HEK293 (cell line): Measurements from ENCODE around the gene IL11.

Experiments
- CTCF ChIA-PET: fragments of 350-600 bp; formaldehyde crosslinking; extraction: SDS; loops from one replicate; lab custom pipeline; 2021; ENCODE audit warnings: antibody characterized with exemption; lab: Yijun Ruan, JAX
- POLR2A ChIA-PET: fragments of 300-600 bp; formaldehyde crosslinking; extraction: SDS; loops from one replicate; lab custom pipeline; 2020; ENCODE audit warnings: antibody characterized with exemption, inconsistent platforms; lab: Yijun Ruan, JAX
- H3K27ac ChIP-seq: fragments of 200-500 bp; sonication (Bioruptor generic); 2 replicates; pipeline ENCODE4 v1.5.1; 2014; ENCODE audit warnings: low read depth, low read length, control low read depth, inconsistent platforms; ENCODE audit errors: extremely low read depth
- H3K36me3 ChIP-seq, 2 experiments: fragments of 200-500 bp in 1 of 2; sonication (Bioruptor generic) in 1 of 2; 1 replicate in 1 of 2; 2 replicates in 1 of 2; pipeline ENCODE4 v1.5.1; 2014 to 2017; ENCODE audit warnings: inconsistent platforms in 2 of 2, low read length in 2 of 2; ENCODE audit not compliant: control insufficient read depth in 2 of 2, insufficient read depth in 1 of 2
- H3K4me1 ChIP-seq: fragments of 200-500 bp; sonication (Bioruptor generic); 2 replicates; pipeline ENCODE4 v1.5.1; 2014; ENCODE audit warnings: mild to moderate bottlenecking, low read length, inconsistent platforms; ENCODE audit not compliant: control insufficient read depth, insufficient read depth
- H3K4me3 ChIP-seq: 2 replicates; pipeline ENCODE4 v1.5.1; 2011; ENCODE audit warnings: low read depth, mild to moderate bottlenecking, control low read depth, low read length, moderate library complexity
- H3K9me3 ChIP-seq: fragments of 200-500 bp; sonication (Bioruptor generic); 2 replicates; pipeline ENCODE4 v1.5.1; 2014; ENCODE audit warnings: low read depth, low read length, inconsistent platforms; ENCODE audit not compliant: control insufficient read depth, insufficient read depth
- FEZF1 ChIP-seq: fragments of 450-650 bp; formaldehyde crosslinking; IDR thresholded peaks from 2 replicates; pipeline ENCODE4 v1.5.1; 2016; ENCODE audit warnings: missing biosample characterization, missing genetic modification characterization
- MEIS1 ChIP-seq: sonication (generic); formaldehyde crosslinking; IDR thresholded peaks from 2 replicates; pipeline ENCODE4 v1.8.1; 2022; ENCODE audit warnings: missing genetic modification reagents, mild to moderate bottlenecking, borderline replicate concordance
- ZBTB10 ChIP-seq: fragments of 450-650 bp; formaldehyde crosslinking; IDR thresholded peaks from 2 replicates; pipeline ENCODE4 v1.5.1; 2016; ENCODE audit warnings: missing biosample characterization, missing genetic modification characterization
- ZBTB17 ChIP-seq: fragments of 450-650 bp; formaldehyde crosslinking; IDR thresholded peaks from 2 replicates; pipeline ENCODE4 v1.5.1; 2016; ENCODE audit warnings: missing biosample characterization, missing genetic modification characterization
- ZFHX2 ChIP-seq: fragments of 450-650 bp; formaldehyde crosslinking; conservative IDR thresholded peaks from 2 replicates; pipeline ENCODE4 v1.5.1; 2016; ENCODE audit warnings: missing biosample characterization, missing genetic modification characterization
- ZIC2 ChIP-seq: fragments of 450-650 bp; formaldehyde crosslinking; IDR thresholded peaks from 2 replicates; pipeline ENCODE4 v1.5.1; 2016; ENCODE audit warnings: missing biosample characterization, missing genetic modification characterization
- ZNF473 ChIP-seq: fragments of 450-650 bp; formaldehyde crosslinking; IDR thresholded peaks from 2 replicates; pipeline ENCODE4 v1.5.1; 2017; ENCODE audit warnings: missing biosample characterization, missing genetic modification characterization
- ZNF521 ChIP-seq: fragments of 450-650 bp; formaldehyde crosslinking; IDR thresholded peaks from 2 replicates; pipeline ENCODE4 v1.5.1; 2017; ENCODE audit warnings: missing biosample characterization, mild to moderate bottlenecking, missing genetic modification characterization
- ZNF558 ChIP-seq: fragments of 450-650 bp; formaldehyde crosslinking; IDR thresholded peaks from 2 replicates; pipeline ENCODE4 v1.5.1; 2016; ENCODE audit warnings: missing biosample characterization, missing genetic modification characterization
- ZNF600 ChIP-seq: fragments of 450-650 bp; formaldehyde crosslinking; IDR thresholded peaks from 2 replicates; pipeline ENCODE4 v1.5.1; 2016; ENCODE audit warnings: missing biosample characterization, missing genetic modification characterization
- TF ChIP-seq, protein P1 (sequence below): fragments of 450-650 bp; formaldehyde crosslinking; IDR thresholded peaks from 2 replicates; pipeline ENCODE4 v1.5.1; 2016; ENCODE audit warnings: missing biosample characterization, missing genetic modification characterization
- TF ChIP-seq, protein P2 (sequence below): fragments of 450-650 bp; formaldehyde crosslinking; IDR thresholded peaks from 2 replicates; pipeline ENCODE4 v1.5.1; 2016; ENCODE audit warnings: missing biosample characterization, missing genetic modification characterization

Gene IL11

DNA sequence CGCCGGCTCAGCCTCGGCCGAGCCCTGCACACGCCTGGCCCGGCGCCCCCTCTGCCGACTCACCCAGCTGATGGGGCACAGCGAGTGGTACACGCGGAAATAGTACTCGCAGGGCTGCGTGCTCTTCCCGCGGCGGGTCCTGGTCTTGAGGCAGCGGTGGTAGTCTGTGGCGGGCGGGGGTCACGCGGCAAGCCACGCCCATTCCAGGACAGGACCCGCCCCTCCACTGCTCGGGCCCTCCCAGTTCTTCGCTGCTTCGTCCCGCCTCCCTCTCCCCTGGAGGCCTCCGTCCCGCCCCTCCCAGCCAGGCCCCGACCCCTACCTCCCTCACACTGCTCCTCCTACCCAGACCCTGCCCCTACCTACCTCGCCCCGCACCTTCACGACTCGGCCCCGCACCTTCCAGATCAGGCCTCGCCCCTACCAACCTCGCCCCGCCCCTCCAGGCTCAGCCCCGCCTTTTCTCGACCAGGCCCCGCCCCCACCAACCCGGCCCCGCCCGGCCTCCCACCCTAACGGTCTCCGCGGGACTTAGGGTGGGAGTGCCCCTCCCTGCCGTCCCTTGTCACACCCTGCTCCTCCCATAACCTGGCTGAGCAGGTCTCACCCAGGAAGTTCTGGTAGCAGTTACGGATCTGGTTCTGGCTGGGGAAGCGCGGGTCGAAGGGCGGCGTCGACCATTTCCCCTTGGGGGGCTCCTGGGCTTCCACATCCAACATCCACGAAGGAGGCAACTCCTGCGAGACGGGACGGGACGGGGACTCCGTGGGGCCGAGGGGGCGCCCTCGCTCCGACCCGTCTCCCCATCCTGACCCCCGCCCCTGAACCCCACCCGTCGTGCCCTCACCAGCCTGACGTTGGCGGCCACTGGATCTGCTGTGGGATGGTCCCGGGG lies 16.2 kb downstream of the IL11 start (continued):
- TF ChIP-seq, protein P1, sequence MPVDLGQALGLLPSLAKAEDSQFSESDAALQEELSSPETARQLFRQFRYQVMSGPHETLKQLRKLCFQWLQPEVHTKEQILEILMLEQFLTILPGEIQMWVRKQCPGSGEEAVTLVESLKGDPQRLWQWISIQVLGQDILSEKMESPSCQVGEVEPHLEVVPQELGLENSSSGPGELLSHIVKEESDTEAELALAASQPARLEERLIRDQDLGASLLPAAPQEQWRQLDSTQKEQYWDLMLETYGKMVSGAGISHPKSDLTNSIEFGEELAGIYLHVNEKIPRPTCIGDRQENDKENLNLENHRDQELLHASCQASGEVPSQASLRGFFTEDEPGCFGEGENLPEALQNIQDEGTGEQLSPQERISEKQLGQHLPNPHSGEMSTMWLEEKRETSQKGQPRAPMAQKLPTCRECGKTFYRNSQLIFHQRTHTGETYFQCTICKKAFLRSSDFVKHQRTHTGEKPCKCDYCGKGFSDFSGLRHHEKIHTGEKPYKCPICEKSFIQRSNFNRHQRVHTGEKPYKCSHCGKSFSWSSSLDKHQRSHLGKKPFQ, result no peak
- TF ChIP-seq ZNF473 (tag by site-specific recombination) (no peak), MEIS1 (CRISPR knock-in tag) (no peak)

- H3K4me3 ChIP-seq, result peak overlapping the region; percentile 54
- H3K27ac ChIP-seq, result no peak overlapping the region
- POLR2A ChIA-PET, result interaction anchor here (0.6 to 7.7 kb wide), 4 partner anchors 14 to 1053 kb away, joined by 4 to 95 read pairs (median 10); partner anchors contain the start of genes KMT5C and UBE2S
- TF ChIP-seq, protein P2, sequence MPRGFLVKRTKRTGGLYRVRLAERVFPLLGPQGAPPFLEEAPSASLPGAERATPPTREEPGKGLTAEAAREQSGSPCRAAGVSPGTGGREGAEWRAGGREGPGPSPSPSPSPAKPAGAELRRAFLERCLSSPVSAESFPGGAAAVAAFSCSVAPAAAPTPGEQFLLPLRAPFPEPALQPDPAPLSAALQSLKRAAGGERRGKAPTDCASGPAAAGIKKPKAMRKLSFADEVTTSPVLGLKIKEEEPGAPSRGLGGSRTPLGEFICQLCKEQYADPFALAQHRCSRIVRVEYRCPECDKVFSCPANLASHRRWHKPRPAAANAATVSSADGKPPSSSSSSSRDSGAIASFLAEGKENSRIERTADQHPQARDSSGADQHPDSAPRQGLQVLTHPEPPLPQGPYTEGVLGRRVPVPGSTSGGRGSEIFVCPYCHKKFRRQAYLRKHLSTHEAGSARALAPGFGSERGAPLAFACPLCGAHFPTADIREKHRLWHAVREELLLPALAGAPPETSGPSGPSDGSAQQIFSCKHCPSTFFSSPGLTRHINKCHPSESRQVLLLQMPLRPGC (tag by site-specific recombination), result no peak
- peak; percentile 76; the same call in 1 of the 2 replicates for TF ChIP-seq ZBTB17
- 0 out of 2 replicates have a peak, but pooled peaks have one; percentile 37 for TF ChIP-seq ZNF600
- no peak for TF ChIP-seq FEZF1 (tag by site-specific recombination)
- TF ChIP-seq ZNF521 (tag by site-specific recombination), result no peak
- no peak for TF ChIP-seq ZFHX2 (tag by site-specific recombination)
- CTCF ChIA-PET, result interaction anchor here (0.6 kb wide), 1 partner anchor 50 kb away, joined by 3 read pairs; no protein-coding TSS in a partner anchor
- peaks cover 8% of the 10 kb centered on the region; the same call in 1 of the 2 replicates for H3K4me1 ChIP-seq
- peaks cover 0 to 2% of the 10 kb centered on the region in 2 experiments; a peak in 1 of 3 replicates for H3K36me3 ChIP-seq
- H3K9me3 ChIP-seq, result no peaks in the 10 kb centered on the region
Measured at GRCh38 chr19:55353356-55353802, 16.9 kb downstream of the IL11 start.

GRCh38 chr19:55352549-55353145 lies 17.6 kb downstream of the IL11 start:
- Histone ChIP-seq H3K36me3 (peaks cover 0 to 5% of the 10 kb centered on the region in 2 experiments; a peak in 1 of 3 replicates), H3K4me1 (peaks cover 8% of the 10 kb centered on the region; the same call in 1 of the 2 replicates), H3K4me3 (no peak overlapping the region), H3K27ac (no peak overlapping the region), H3K9me3 (no peaks in the 10 kb centered on the region)
- ChIA-PET POLR2A (interaction anchor here (0.6 to 7.7 kb wide), 7 partner anchors 9 to 1054 kb away, joined by 3 to 95 read pairs (median 4); partner anchors contain the start of genes ISOC2, KMT5C and UBE2S), CTCF (interaction anchor here (0.7 kb wide), 2 partner anchors 64 to 66 kb away, joined by 3 to 4 read pairs; no protein-coding TSS in a partner anchor)
- TF ChIP-seq ZBTB10 (tag by site-specific recombination) (0 out of 2 replicates have a peak, but pooled peaks have one; percentile 2), ZIC2 (tag by site-specific recombination) (0 out of 2 replicates have a peak, but pooled peaks have one; percentile 7), ZNF558 (tag by site-specific recombination) (no peak)
